Panc1 (cell line): ENCODE results near the gene VTI1A. TPM values are rescaled to one million over a fixed set of nuclear protein-coding genes. Genes with fewer than 3 reads are reported as not detected.

Experiments used
- ATAC-seq: fragments of 200-7000 bp; cut with Tn5 transposase; 2 replicates; pipeline ENCODE4 v1.9.1; 2020; ENCODE audit warnings: mild to moderate bottlenecking, moderate library complexity
- BruUV-seq: library from RNA; stranded (reverse); fragments of 400-500 nt; replicated peaks from 2 replicates; lab custom pipeline; 2021; lab: Mats Ljungman, UMichigan
- CTCF ChIA-PET: fragments of 300-600 bp; sonication (Branson Sonifier 250); formaldehyde crosslinking; loops from one replicate; lab custom pipeline; 2022; ENCODE audit warnings: antibody characterized with exemption; lab: Charles Lee
- POLR2A ChIA-PET: fragments of 300-600 bp; sonication (Branson Sonifier 250); formaldehyde crosslinking; loops from one replicate; lab custom pipeline; 2022; ENCODE audit warnings: antibody characterized with exemption; lab: Charles Lee
- DNase-seq: peaks from one replicate; pipeline ENCODE4 v3.0.0-alpha.2; 2010; ENCODE audit warnings: low read depth, low spot score
- H3K27ac ChIP-seq: 2 replicates; pipeline ENCODE4 v1.5.1; 2011; ENCODE audit warnings: mild to moderate bottlenecking, low read length, inconsistent platforms
- H3K27me3 ChIP-seq: fragments of 200-500 bp; sonication (Bioruptor generic); 2 replicates; pipeline ENCODE4 v1.6.0; 2014; ENCODE audit warnings: low read length, inconsistent platforms; ENCODE audit not compliant: control insufficient read depth, insufficient read depth
- H3K36me3 ChIP-seq: fragments of 200-500 bp; sonication (Bioruptor generic); 2 replicates; pipeline ENCODE4 v1.5.1; 2014; ENCODE audit warnings: inconsistent platforms, mild to moderate bottlenecking, low read length, moderate library complexity; ENCODE audit not compliant: control insufficient read depth, insufficient read depth
- H3K4me1 ChIP-seq: 2 replicates; pipeline ENCODE4 v1.5.1; 2011; ENCODE audit warnings: inconsistent platforms, mild to moderate bottlenecking, low read length, moderate library complexity; ENCODE audit not compliant: control insufficient read depth, insufficient read depth
- H3K4me3 ChIP-seq, 2 experiments: 2 replicates each; pipeline ENCODE4 v1.5.1; 2011 to 2012; ENCODE audit warnings: low read depth in 2 of 2, low read length in 2 of 2, mild to moderate bottlenecking in 2 of 2, inconsistent platforms in 1 of 2, moderate library complexity in 1 of 2
- H3K9me3 ChIP-seq: fragments of 200-500 bp; sonication (Bioruptor generic); 2 replicates; pipeline ENCODE4 v1.5.1; 2014; ENCODE audit warnings: low read depth, mild to moderate bottlenecking, inconsistent platforms, low read length, moderate library complexity; ENCODE audit not compliant: control insufficient read depth, insufficient read depth
- POLR2AphosphoS5 ChIP-seq: IDR thresholded peaks from 2 replicates; pipeline ENCODE4 v1.6.1; 2012; ENCODE audit warnings: mild to moderate bottlenecking, low read depth, low read length, moderate library complexity
- SIN3A ChIP-seq: IDR thresholded peaks from 2 replicates; pipeline ENCODE4 v1.6.1; 2012; ENCODE audit warnings: low read depth, mild to moderate bottlenecking, low read length, moderate library complexity, borderline replicate concordance; ENCODE audit not compliant: insufficient read depth
- TCF7L2 ChIP-seq: IDR thresholded peaks from 2 replicates; pipeline ENCODE4 v1.6.1; 2011; ENCODE audit warnings: mild to moderate bottlenecking, low read depth, low read length, inconsistent platforms
- in situ Hi-C: cut with HindIII; loops from 2 replicates; pipeline ENCODE4 v1.10.0; 2016; ENCODE audit warnings: low sequenced_read_pairs, low pct_unique_long_range_greater_than_20kb
- intact Hi-C: fragments of 100-400 bp; cut with micrococcal nuclease; formaldehyde crosslinking; loops from one replicate; pipeline ENCODE4 v1.10.0; 2022; ENCODE audit not compliant: unreplicated experiment
- total RNA-seq: library from RNA; stranded (reverse); gene quantifications from one replicate; pipeline ENCODE4 v1.2.1, GENCODE V29; 2021; ENCODE audit not compliant: unreplicated experiment
- TF ChIP-seq, protein P1 (sequence below): fragments of 450-650 bp; IDR thresholded peaks from 2 replicates; pipeline ENCODE4 v1.5.1; 2017; ENCODE audit warnings: mild to moderate bottlenecking
- TF ChIP-seq, protein P2 (sequence below), 2 experiments: IDR thresholded peaks; 2 replicates each; pipeline ENCODE4 v1.6.1; 2011 to 2012; ENCODE audit warnings: low read depth in 2 of 2, control low read depth in 1 of 2, low read length in 1 of 2, mild to moderate bottlenecking in 1 of 2, moderate library complexity in 1 of 2; ENCODE audit not compliant: insufficient read depth in 1 of 2

The VTI1A gene
- total RNA-seq, 1 experiment from 2014 or later, result 36.3 TPM

DNA sequence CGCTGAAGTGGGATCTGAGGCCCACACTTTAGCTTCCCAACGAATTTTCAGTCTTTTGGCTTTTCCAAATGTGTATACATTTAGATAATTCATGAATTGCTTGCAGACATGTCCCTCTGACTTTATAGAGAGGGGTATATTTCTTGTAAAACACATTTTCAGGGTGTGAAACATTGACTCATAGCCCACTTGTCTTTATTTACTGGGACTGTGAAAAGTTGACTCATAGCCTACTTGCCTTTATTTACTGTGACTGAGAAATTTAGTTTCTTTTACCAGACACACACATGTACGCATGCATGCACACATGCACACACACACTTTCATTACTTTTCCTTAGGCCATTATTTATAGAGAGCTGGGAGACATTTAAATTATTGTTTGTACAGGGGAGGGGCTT, 79.1 kb downstream of the VTI1A start:
- ATAC-seq (no peak), DNase-seq (no peak)
- Histone ChIP-seq H3K4me1 (no peaks in the 10 kb centered on the region; the same call in 1 of the 2 replicates), H3K36me3 (no peaks in the 10 kb centered on the region), H3K27ac (no peak overlapping the region), H3K27me3 (no peaks in the 10 kb centered on the region), H3K4me3 (no peak overlapping the region), H3K9me3 (no peaks in the 10 kb centered on the region)
- in situ Hi-C loops, result no loop called here
- CTCF ChIA-PET, result interaction anchor here (0.6 kb wide), 1 partner anchor 36 kb away, joined by 3 read pairs; no protein-coding TSS in a partner anchor
- intact Hi-C loops, result no loop called here
- POLR2A ChIA-PET, result interaction anchor here (0.6 to 0.7 kb wide), 2 partner anchors 52 to 591 kb away, joined by 3 read pairs; no protein-coding TSS in a partner anchor
- TF ChIP-seq SIN3A (no peak), POLR2AphosphoS5 (no peak), TCF7L2 (no peak)
- TF ChIP-seq, protein P1, sequence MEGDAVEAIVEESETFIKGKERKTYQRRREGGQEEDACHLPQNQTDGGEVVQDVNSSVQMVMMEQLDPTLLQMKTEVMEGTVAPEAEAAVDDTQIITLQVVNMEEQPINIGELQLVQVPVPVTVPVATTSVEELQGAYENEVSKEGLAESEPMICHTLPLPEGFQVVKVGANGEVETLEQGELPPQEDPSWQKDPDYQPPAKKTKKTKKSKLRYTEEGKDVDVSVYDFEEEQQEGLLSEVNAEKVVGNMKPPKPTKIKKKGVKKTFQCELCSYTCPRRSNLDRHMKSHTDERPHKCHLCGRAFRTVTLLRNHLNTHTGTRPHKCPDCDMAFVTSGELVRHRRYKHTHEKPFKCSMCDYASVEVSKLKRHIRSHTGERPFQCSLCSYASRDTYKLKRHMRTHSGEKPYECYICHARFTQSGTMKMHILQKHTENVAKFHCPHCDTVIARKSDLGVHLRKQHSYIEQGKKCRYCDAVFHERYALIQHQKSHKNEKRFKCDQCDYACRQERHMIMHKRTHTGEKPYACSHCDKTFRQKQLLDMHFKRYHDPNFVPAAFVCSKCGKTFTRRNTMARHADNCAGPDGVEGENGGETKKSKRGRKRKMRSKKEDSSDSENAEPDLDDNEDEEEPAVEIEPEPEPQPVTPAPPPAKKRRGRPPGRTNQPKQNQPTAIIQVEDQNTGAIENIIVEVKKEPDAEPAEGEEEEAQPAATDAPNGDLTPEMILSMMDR, result no peak
- TF ChIP-seq, protein P2, sequence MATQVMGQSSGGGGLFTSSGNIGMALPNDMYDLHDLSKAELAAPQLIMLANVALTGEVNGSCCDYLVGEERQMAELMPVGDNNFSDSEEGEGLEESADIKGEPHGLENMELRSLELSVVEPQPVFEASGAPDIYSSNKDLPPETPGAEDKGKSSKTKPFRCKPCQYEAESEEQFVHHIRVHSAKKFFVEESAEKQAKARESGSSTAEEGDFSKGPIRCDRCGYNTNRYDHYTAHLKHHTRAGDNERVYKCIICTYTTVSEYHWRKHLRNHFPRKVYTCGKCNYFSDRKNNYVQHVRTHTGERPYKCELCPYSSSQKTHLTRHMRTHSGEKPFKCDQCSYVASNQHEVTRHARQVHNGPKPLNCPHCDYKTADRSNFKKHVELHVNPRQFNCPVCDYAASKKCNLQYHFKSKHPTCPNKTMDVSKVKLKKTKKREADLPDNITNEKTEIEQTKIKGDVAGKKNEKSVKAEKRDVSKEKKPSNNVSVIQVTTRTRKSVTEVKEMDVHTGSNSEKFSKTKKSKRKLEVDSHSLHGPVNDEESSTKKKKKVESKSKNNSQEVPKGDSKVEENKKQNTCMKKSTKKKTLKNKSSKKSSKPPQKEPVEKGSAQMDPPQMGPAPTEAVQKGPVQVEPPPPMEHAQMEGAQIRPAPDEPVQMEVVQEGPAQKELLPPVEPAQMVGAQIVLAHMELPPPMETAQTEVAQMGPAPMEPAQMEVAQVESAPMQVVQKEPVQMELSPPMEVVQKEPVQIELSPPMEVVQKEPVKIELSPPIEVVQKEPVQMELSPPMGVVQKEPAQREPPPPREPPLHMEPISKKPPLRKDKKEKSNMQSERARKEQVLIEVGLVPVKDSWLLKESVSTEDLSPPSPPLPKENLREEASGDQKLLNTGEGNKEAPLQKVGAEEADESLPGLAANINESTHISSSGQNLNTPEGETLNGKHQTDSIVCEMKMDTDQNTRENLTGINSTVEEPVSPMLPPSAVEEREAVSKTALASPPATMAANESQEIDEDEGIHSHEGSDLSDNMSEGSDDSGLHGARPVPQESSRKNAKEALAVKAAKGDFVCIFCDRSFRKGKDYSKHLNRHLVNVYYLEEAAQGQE (IDR thresholded peaks at IDR 0.05; ENCODE audit: insufficient read depth in 1 of 2, low read depth in 2 of 2, low read length in 1 of 2), result no peak
- no TSS peak for BruUV-seq

DNA sequence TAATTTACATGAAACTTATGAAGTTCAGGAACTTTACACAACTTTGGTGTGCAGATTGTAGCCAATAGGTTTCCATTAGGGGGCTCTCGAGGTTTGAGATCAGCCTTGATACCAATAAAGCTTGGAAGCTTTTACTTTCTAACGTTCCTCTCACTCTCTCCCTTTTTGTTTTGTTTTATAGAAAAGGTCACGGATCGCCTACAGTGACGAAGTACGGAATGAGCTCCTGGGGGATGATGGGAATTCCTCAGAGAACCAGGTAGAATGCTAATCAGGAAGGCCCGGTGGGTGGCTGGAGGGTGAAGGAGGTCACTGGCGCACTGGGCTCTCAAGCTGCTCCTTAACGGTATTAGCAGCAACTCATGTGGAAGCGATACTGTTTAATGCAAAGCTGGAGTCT, 79.9 kb downstream of the VTI1A start:
- Histone ChIP-seq H3K4me3 (no peak overlapping the region), H3K9me3 (no peaks in the 10 kb centered on the region), H3K4me1 (peaks cover 6% of the 10 kb centered on the region; the same call in 1 of the 2 replicates), H3K27ac (no peak overlapping the region), H3K36me3 (no peaks in the 10 kb centered on the region), H3K27me3 (no peaks in the 10 kb centered on the region)
- DNase-seq (no peak), ATAC-seq (no peak)
- BruUV-seq, result no TSS peak
- ChIA-PET CTCF (no interaction called here), POLR2A (no interaction called here)
- TF ChIP-seq, protein P2 (IDR thresholded peaks at IDR 0.05; ENCODE audit: insufficient read depth in 1 of 2, low read depth in 2 of 2, low read length in 1 of 2), result no peak
- no peak for TF ChIP-seq TCF7L2
- no peak for TF ChIP-seq SIN3A
- no peak for TF ChIP-seq POLR2AphosphoS5
- TF ChIP-seq, protein P1, result no peak
- in situ Hi-C loops (no loop called here), intact Hi-C loops (no loop called here)
